PFSK-1 (cell line): ENCODE measurements around the gene SLC24A1.

Source experiments
- FOXP2 ChIP-seq: optimal IDR thresholded peaks from 2 replicates; pipeline ENCODE3; 2011; ENCODE audit warnings: borderline replicate concordance, control low read depth, inconsistent platforms; ENCODE audit not compliant: insufficient read depth; ENCODE audit errors: extremely low read length, extremely low read depth
- POLR2AphosphoS5 ChIP-seq: IDR thresholded peaks from 2 replicates; pipeline ENCODE4 v1.6.1; 2012; ENCODE audit warnings: low read depth, mild to moderate bottlenecking, control low read depth, low read length, moderate library complexity
- SIN3A ChIP-seq: IDR thresholded peaks from 2 replicates; pipeline ENCODE4 v1.6.1; 2012; ENCODE audit warnings: mild to moderate bottlenecking, low read length, moderate library complexity, borderline replicate concordance; ENCODE audit not compliant: insufficient read depth
- TAF1 ChIP-seq: IDR thresholded peaks from 2 replicates; pipeline ENCODE4 v1.6.1; 2012; ENCODE audit warnings: low read length, control low read depth, borderline replicate concordance; ENCODE audit not compliant: insufficient read depth
- TF ChIP-seq, protein P1 (sequence below), 2 experiments: IDR thresholded peaks; 2 replicates each; pipeline versions ENCODE4 v1.6.1 to v1.8.0; 2011 to 2012; ENCODE audit warnings: low read depth in 2 of 2, low read length in 2 of 2, control low read depth in 1 of 2, inconsistent platforms in 1 of 2, mild to moderate bottlenecking in 1 of 2, moderate library complexity in 1 of 2; ENCODE audit not compliant: insufficient read depth in 1 of 2

GRCh38 chr15:65611888-65612615 lies 9.7 kb upstream of the SLC24A1 start:
- TF ChIP-seq POLR2AphosphoS5 (no peak), TAF1 (no peak), SIN3A (no peak), FOXP2 (no peak)
- TF ChIP-seq, protein P1, sequence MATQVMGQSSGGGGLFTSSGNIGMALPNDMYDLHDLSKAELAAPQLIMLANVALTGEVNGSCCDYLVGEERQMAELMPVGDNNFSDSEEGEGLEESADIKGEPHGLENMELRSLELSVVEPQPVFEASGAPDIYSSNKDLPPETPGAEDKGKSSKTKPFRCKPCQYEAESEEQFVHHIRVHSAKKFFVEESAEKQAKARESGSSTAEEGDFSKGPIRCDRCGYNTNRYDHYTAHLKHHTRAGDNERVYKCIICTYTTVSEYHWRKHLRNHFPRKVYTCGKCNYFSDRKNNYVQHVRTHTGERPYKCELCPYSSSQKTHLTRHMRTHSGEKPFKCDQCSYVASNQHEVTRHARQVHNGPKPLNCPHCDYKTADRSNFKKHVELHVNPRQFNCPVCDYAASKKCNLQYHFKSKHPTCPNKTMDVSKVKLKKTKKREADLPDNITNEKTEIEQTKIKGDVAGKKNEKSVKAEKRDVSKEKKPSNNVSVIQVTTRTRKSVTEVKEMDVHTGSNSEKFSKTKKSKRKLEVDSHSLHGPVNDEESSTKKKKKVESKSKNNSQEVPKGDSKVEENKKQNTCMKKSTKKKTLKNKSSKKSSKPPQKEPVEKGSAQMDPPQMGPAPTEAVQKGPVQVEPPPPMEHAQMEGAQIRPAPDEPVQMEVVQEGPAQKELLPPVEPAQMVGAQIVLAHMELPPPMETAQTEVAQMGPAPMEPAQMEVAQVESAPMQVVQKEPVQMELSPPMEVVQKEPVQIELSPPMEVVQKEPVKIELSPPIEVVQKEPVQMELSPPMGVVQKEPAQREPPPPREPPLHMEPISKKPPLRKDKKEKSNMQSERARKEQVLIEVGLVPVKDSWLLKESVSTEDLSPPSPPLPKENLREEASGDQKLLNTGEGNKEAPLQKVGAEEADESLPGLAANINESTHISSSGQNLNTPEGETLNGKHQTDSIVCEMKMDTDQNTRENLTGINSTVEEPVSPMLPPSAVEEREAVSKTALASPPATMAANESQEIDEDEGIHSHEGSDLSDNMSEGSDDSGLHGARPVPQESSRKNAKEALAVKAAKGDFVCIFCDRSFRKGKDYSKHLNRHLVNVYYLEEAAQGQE (IDR thresholded peaks at IDR 0.05; ENCODE audit: insufficient read depth in 1 of 2, low read depth in 2 of 2, low read length in 2 of 2), result no peak
